Nephron (organoid): ENCODE data around the gene TAOK1.

Experiments
- H3K27ac Mint-ChIP-seq, 3 experiments: 2 replicates each; pipeline ENCODE4 v1.8.0; 2020; ENCODE audit warnings: mixed read lengths in 3 of 3, mild to moderate bottlenecking in 2 of 3, moderate library complexity in 1 of 3
- H3K27me3 Mint-ChIP-seq: 2 replicates; pipeline ENCODE4 v1.8.0; 2021; ENCODE audit warnings: low read depth, mild to moderate bottlenecking, moderate library complexity, mixed read lengths
- H3K36me3 Mint-ChIP-seq: 2 replicates; pipeline ENCODE4 v1.8.0; 2020; ENCODE audit warnings: low read depth, mixed read lengths
- H3K4me1 Mint-ChIP-seq: 2 replicates; pipeline ENCODE4 v1.8.0; 2020; ENCODE audit warnings: mixed read lengths
- H3K4me3 Mint-ChIP-seq, 3 experiments: 2 replicates each; pipeline ENCODE4 v1.8.0; 2020; ENCODE audit warnings: mild to moderate bottlenecking in 3 of 3, mixed read lengths in 3 of 3, moderate library complexity in 2 of 3
- H3K9me3 Mint-ChIP-seq: 2 replicates; pipeline ENCODE4 v1.8.0; 2020; ENCODE audit warnings: mixed read lengths
- CTCF ChIP-seq, 3 experiments: fragments of 200-600 bp; sonication (generic); IDR thresholded peaks; one replicate each; pipeline ENCODE4 v1.5.0; 2021; ENCODE audit warnings: antibody characterized with exemption in 3 of 3; ENCODE audit not compliant: unreplicated experiment in 3 of 3

TAOK1 gene

GRCh38 chr17:29590411-29591145 lies 200.4 kb downstream of the TAOK1 start:
- TF ChIP-seq CTCF (IDR thresholded peaks at IDR 0.05; ENCODE audit: unreplicated experiment in 3 of 3), result no peak
- Mint-ChIP-seq H3K4me1 (peaks cover 51% of the 10 kb centered on the region), H3K27ac (peak overlapping the region; percentile 87 to 96 (median 93)), H3K9me3 (no peaks in the 10 kb centered on the region), H3K36me3 (no peaks in the 10 kb centered on the region), H3K4me3 (peak overlapping the region; percentile 79 to 94 (median 92)), H3K27me3 (no peaks in the 10 kb centered on the region)

GRCh38 chr17:29591146-29591736 lies 201.1 kb downstream of the TAOK1 start:
- Mint-ChIP-seq H3K4me3 (peak overlapping the region; percentile 79 to 94 (median 92)), H3K36me3 (no peaks in the 10 kb centered on the region), H3K27me3 (no peaks in the 10 kb centered on the region), H3K27ac (peak overlapping the region; percentile 87 to 96 (median 93)), H3K9me3 (no peaks in the 10 kb centered on the region), H3K4me1 (peaks cover 48% of the 10 kb centered on the region)
- no peak for TF ChIP-seq CTCF (IDR thresholded peaks at IDR 0.05; ENCODE audit: unreplicated experiment in 3 of 3)

GRCh38 chr17:29591737-29592608 lies 201.8 kb downstream of the TAOK1 start:
- Mint-ChIP-seq H3K36me3 (no peaks in the 10 kb centered on the region), H3K9me3 (no peaks in the 10 kb centered on the region), H3K27me3 (no peaks in the 10 kb centered on the region), H3K4me1 (peaks cover 48% of the 10 kb centered on the region), H3K4me3 (peak overlapping the region; percentile 79 to 94 (median 92)), H3K27ac (peak overlapping the region; percentile 87 to 96 (median 93))
- TF ChIP-seq CTCF (IDR thresholded peaks at IDR 0.05; ENCODE audit: unreplicated experiment in 3 of 3), result peak; percentile 98 to 100 (median 99)

GRCh38 chr17:29592850-29593551 lies 202.8 kb downstream of the TAOK1 start, which contains the start of gene ANKRD13B:
ANKRD13B (plus strand) TSS chr17:29593132; CDS start chr17:29593622, 490 bp downstream.
- no peak for TF ChIP-seq CTCF (IDR thresholded peaks at IDR 0.05; ENCODE audit: unreplicated experiment in 3 of 3)
- no peaks in the 10 kb centered on the region for H3K36me3 Mint-ChIP-seq
- no peaks in the 10 kb centered on the region for H3K9me3 Mint-ChIP-seq
- no peaks in the 10 kb centered on the region for H3K27me3 Mint-ChIP-seq
- H3K4me3 Mint-ChIP-seq, result peak within 1 kb of the TSS; percentile 82 to 94 (median 92)
- H3K4me1 Mint-ChIP-seq, result peaks cover 49% of the 10 kb centered on the region
- H3K27ac Mint-ChIP-seq, result peak within 1 kb of the TSS; percentile 87 to 96 (median 93)

- no peaks in the 10 kb centered on the region for H3K9me3 Mint-ChIP-seq
- no peaks in the 10 kb centered on the region for H3K36me3 Mint-ChIP-seq
- no peak overlapping the region for H3K27ac Mint-ChIP-seq
- peak overlapping the region; percentile 82 to 85 (median 85) for H3K4me3 Mint-ChIP-seq
- TF ChIP-seq CTCF (IDR thresholded peaks at IDR 0.05; ENCODE audit: unreplicated experiment in 3 of 3), result no peak
- peaks cover 48% of the 10 kb centered on the region for H3K4me1 Mint-ChIP-seq
- H3K27me3 Mint-ChIP-seq, result peaks cover 2% of the 10 kb centered on the region
These were observed 203.7 kb downstream of the TAOK1 start for GRCh38 chr17:29593591-29594518.
